Spleen (tissue), 11 donors: ENCODE data around the gene AASDH. TPM values are rescaled to one million over a fixed set of nuclear protein-coding genes. Genes with fewer than 3 reads are reported as not detected.

ENCODE experiments used
- DNase-seq: peaks from one replicate; pipeline ENCODE4 v3.0.0-alpha.2; 2020
- H3K27ac ChIP-seq, 8 donors: fragments of 200-600 bp; sonication (generic) in 7 of 8; 1 replicate in 4 of 8; 2 replicates in 4 of 8; pipeline versions ENCODE4 v1.5.0 to v1.8.0; 2016 to 2021; ENCODE audit warnings: inconsistent platforms in 4 of 8, mild to moderate bottlenecking in 4 of 8, moderate library complexity in 1 of 8
- H3K27me3 ChIP-seq, 7 donors: fragments of 200-600 bp; sonication (generic) in 6 of 7; replicated peaks in 1 of 7; 1 replicate in 4 of 7; 2 replicates in 3 of 7; pipeline versions ENCODE4 v1.5.0 to v1.8.0; 2016 to 2021; ENCODE audit warnings: inconsistent platforms in 3 of 7, mild to moderate bottlenecking in 1 of 7
- H3K36me3 ChIP-seq, 6 donors: fragments of 200-600 bp; sonication (generic) in 5 of 6; 1 replicate in 4 of 6; 2 replicates in 2 of 6; pipeline versions ENCODE4 v1.5.0 to v1.8.0; 2016 to 2021; ENCODE audit warnings: inconsistent platforms in 2 of 6
- H3K4me1 ChIP-seq, 6 donors: fragments of 200-600 bp; sonication (generic) in 5 of 6; 1 replicate in 3 of 6; 2 replicates in 3 of 6; pipeline versions ENCODE4 v1.5.0 to v1.8.0; 2016 to 2021; ENCODE audit warnings: inconsistent platforms in 3 of 6
- H3K4me3 ChIP-seq, 8 donors: fragments of 200-600 bp; sonication (generic) in 7 of 8; 1 replicate in 4 of 8; 2 replicates in 4 of 8; pipeline versions ENCODE4 v1.5.0 to v1.8.0; 2016 to 2021; ENCODE audit warnings: inconsistent platforms in 4 of 8, mild to moderate bottlenecking in 4 of 8, moderate library complexity in 2 of 8
- H3K9me3 ChIP-seq, 8 donors: fragments of 200-600 bp; sonication (generic) in 7 of 8; 1 replicate in 4 of 8; 2 replicates in 4 of 8; pipeline versions ENCODE4 v1.5.0 to v1.8.0; 2016 to 2021; ENCODE audit warnings: inconsistent platforms in 4 of 8
- POLR2A ChIP-seq, 3 donors: fragments of 450-650 bp; IDR thresholded peaks; one replicate each; pipeline ENCODE4 v1.5.1; 2017; ENCODE audit warnings: antibody characterized with exemption in 3 of 3, mild to moderate bottlenecking in 1 of 3
- POLR2AphosphoS5 ChIP-seq, 3 donors: sonication (generic); formaldehyde crosslinking; IDR thresholded peaks; one replicate each; pipeline ENCODE4 v1.5.1; 2017; ENCODE audit warnings: antibody characterized with exemption in 3 of 3
- WGBS, 5 donors: extraction: QIAGEN DNeasy Blood & Tissue Kit in 3 of 5; methylation state at CpG; one replicate each; pipeline versions ENCODE4 v1.1.5 to v1.1.7; 2013 to 2018; 5-methylcytosine and 5-hydroxymethylcytosine counted together
- intact Hi-C: fragments of 100-400 bp; cut with DNase I; formaldehyde crosslinking; loops from one replicate; pipeline ENCODE4 v1.15.0; 2023; ENCODE audit warnings: low total_unique reads
- polyA plus RNA-seq, 3 donors: library from polyadenylated mRNA; stranded (reverse); fragments of 200-250 nt; gene quantifications; one replicate each; pipeline ENCODE4 v1.2.1, GENCODE V29; 2013
- total RNA-seq, 7 donors: library from RNA; depleted of rRNA in 3 of 7; stranded (reverse); fragments of >200 nt in 3 of 7; fragmentation: NEBNext Ultra II Directional in 4 of 7; extraction: Animal tissue kit (Norgen Biotek cat#: 25700) in 4 of 7; gene quantifications; one replicate each; pipeline versions ENCODE4 v1.1.0 to v1.2.1, GENCODE V29; 2016 to 2021
- TF ChIP-seq, protein P1 (sequence below), 11 experiments: fragments of 200-600 bp in 7 of 11; fragments of 450-650 bp in 4 of 11; sonication (generic) in 4 of 11; IDR thresholded peaks in 8 of 11; conservative IDR thresholded peaks in 3 of 11; 1 replicate in 7 of 11; 2 replicates in 4 of 11; pipeline versions ENCODE4 v1.4.0 to v1.8.0; 2016 to 2021; ENCODE audit warnings: antibody characterized with exemption in 11 of 11, inconsistent platforms in 4 of 11, mild to moderate bottlenecking in 1 of 11
- donor health status: healthy with polysubstance abuse.
- donor health status: DM: no; HTN: no; CAD: no; lungs with moderate emphysema.
- donor health status: DM: no; HTN: no; CAD: no.
- donor health status: Bipolar disorder and iron deficiency.
- donor health status: healthy.
- donor health status: DM: no; HTN: no; CAD: no.
- donor health status: DM: yes; HTN: yes; CAD: no.

Gene AASDH
- total and polyA plus RNA-seq, 10 donors = 2.8 to 15.6 (median 10.5) TPM

DNA sequence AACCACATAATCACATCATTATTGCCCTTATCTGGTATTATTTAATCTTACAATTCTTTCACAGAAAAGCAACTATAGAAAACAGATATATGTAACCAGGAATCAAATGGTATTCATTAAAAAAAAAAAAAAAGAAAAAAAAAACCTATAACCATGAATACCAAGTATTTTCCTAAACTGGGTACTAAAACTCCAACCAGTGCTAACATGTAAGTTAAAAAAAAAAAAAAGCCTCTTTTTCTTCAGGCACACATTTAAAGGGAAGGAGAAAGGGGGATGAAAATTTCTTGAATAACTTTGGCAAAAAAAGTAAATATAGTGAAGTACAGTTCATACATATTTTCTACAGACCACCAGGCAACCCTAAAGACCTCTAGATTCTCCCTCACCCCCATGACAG is 46.0 kb upstream of the AASDH start:
- no peaks in the 10 kb centered on the region for H3K36me3 ChIP-seq
- DNase-seq = no peak
- no peak for TF ChIP-seq POLR2AphosphoS5 (IDR thresholded peaks at IDR 0.05)
- TF ChIP-seq, protein P1, sequence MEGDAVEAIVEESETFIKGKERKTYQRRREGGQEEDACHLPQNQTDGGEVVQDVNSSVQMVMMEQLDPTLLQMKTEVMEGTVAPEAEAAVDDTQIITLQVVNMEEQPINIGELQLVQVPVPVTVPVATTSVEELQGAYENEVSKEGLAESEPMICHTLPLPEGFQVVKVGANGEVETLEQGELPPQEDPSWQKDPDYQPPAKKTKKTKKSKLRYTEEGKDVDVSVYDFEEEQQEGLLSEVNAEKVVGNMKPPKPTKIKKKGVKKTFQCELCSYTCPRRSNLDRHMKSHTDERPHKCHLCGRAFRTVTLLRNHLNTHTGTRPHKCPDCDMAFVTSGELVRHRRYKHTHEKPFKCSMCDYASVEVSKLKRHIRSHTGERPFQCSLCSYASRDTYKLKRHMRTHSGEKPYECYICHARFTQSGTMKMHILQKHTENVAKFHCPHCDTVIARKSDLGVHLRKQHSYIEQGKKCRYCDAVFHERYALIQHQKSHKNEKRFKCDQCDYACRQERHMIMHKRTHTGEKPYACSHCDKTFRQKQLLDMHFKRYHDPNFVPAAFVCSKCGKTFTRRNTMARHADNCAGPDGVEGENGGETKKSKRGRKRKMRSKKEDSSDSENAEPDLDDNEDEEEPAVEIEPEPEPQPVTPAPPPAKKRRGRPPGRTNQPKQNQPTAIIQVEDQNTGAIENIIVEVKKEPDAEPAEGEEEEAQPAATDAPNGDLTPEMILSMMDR (IDR thresholded peaks at IDR 0.05 in 8 of 11, conservative IDR thresholded peaks at IDR 0.05 in 3 of 11) = no peak
- TF ChIP-seq POLR2A (IDR thresholded peaks at IDR 0.05) = no peak
- H3K27ac ChIP-seq = no peak overlapping the region
- H3K27me3 ChIP-seq = no peaks in the 10 kb centered on the region
- H3K9me3 ChIP-seq = no peaks in the 10 kb centered on the region
- intact Hi-C loops = no loop called here
- H3K4me3 ChIP-seq = peak overlapping the region in 1 of 8 donors; percentile 84
- peaks cover 9 to 45% (median 30%) of the 10 kb centered on the region in 6 donors for H3K4me1 ChIP-seq

DNA sequence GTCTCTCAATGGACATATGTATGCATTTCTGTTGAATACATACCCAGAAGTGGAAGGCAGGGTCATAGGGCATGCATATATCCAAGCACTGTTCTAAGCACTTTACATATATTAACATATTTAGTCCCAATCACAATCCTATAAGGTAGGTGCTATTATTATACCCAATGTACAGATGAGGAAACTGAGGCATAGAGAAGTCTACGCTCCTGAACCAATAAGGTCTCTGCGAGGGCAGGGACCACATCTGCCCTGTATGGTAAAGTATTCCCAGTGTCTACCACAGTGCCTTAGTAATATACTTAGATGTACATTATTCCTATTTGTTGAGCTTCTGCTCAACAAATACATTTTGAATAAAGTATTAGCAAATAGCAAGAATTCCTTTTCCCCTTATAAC is 42.9 kb upstream of the AASDH start:
- intact Hi-C loops = no loop called here
- DNase-seq = no peak
- Histone ChIP-seq H3K36me3 (no peaks in the 10 kb centered on the region), H3K27me3 (no peaks in the 10 kb centered on the region), H3K4me1 (peaks cover 9 to 29% (median 17%) of the 10 kb centered on the region in 6 donors), H3K4me3 (no peak overlapping the region), H3K9me3 (no peaks in the 10 kb centered on the region), H3K27ac (no peak overlapping the region)
- 92 to 100% (median 95%) methylated on average over 2 of the region's 2 CpGs for WGBS, 5 donors
- TF ChIP-seq, protein P1 (IDR thresholded peaks at IDR 0.05 in 8 of 11, conservative IDR thresholded peaks at IDR 0.05 in 3 of 11) = no peak
- no peak for TF ChIP-seq POLR2A (IDR thresholded peaks at IDR 0.05)
- TF ChIP-seq POLR2AphosphoS5 (IDR thresholded peaks at IDR 0.05) = no peak

DNA sequence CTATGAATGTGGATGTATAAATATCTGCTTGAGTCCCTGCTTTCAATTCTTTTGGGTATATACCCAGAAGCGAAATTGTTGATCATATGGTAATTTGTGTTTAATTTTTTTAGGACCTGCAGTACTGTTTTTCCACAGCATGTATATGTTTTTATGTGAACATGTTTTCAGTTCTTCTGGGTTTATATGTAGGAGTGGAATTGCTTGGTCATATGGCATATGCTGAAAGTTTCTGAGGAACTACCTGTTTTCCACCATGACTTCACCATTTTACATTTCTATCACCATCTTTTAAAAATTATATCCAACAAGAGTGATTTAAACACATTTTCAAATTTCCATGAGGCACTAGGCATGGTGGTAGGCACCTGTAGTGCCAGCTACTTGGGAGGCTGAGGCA is 39.9 kb upstream of the AASDH start:
- TF ChIP-seq POLR2AphosphoS5 (IDR thresholded peaks at IDR 0.05) (no peak), POLR2A (IDR thresholded peaks at IDR 0.05) (no peak)
- TF ChIP-seq, protein P1 (IDR thresholded peaks at IDR 0.05 in 8 of 11, conservative IDR thresholded peaks at IDR 0.05 in 3 of 11) = no peak
- WGBS, 5 donors = 95 to 100% (median 98%) methylated on average over 1 of the region's 1 CpG
- intact Hi-C loops = no loop called here
- Histone ChIP-seq H3K27ac (no peak overlapping the region), H3K4me3 (no peak overlapping the region), H3K36me3 (no peaks in the 10 kb centered on the region), H3K27me3 (no peaks in the 10 kb centered on the region), H3K9me3 (no peaks in the 10 kb centered on the region), H3K4me1 (peaks cover 0 to 10% (median 2%) of the 10 kb centered on the region in 6 donors)
- DNase-seq = no peak

DNA sequence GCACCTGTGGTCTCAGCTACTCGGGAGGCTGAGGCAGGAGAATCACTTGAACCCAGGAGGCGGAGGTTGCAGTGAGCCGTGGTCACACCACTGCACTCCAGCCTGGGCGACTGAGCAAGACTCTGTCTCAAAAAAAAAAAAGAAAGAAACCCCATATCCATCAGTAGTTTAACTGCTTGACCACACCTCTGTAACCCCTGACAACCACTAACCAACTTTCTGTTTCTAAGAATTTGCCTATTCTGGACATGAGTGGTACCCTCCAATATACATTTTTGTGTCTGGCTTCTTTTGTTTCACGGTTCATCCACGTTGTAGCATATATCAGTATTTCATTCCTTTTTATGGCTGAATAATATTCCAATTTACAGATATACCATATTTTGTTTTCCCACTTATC is 39.0 kb upstream of the AASDH start:
- Histone ChIP-seq H3K27me3 (no peaks in the 10 kb centered on the region), H3K4me1 (peaks cover 0 to 10% (median 2%) of the 10 kb centered on the region in 6 donors), H3K4me3 (no peak overlapping the region), H3K27ac (no peak overlapping the region), H3K9me3 (no peaks in the 10 kb centered on the region), H3K36me3 (no peaks in the 10 kb centered on the region)
- 79 to 92% (median 83%) methylated on average over 6 of the region's 6 CpGs for WGBS, 5 donors
- intact Hi-C loops = no loop called here
- DNase-seq = no peak
- TF ChIP-seq POLR2A (IDR thresholded peaks at IDR 0.05) = no peak
- TF ChIP-seq, protein P1 (IDR thresholded peaks at IDR 0.05 in 8 of 11, conservative IDR thresholded peaks at IDR 0.05 in 3 of 11) = no peak
- TF ChIP-seq POLR2AphosphoS5 (IDR thresholded peaks at IDR 0.05) = no peak
